ENCODE data around the gene DAB2.
"Not testable (repeated sequence)": the region's sequence is repeated elsewhere in the genome, so short reads cannot be mapped to it uniquely, and the experiment has no call there.

DAB2 gene

DNA sequence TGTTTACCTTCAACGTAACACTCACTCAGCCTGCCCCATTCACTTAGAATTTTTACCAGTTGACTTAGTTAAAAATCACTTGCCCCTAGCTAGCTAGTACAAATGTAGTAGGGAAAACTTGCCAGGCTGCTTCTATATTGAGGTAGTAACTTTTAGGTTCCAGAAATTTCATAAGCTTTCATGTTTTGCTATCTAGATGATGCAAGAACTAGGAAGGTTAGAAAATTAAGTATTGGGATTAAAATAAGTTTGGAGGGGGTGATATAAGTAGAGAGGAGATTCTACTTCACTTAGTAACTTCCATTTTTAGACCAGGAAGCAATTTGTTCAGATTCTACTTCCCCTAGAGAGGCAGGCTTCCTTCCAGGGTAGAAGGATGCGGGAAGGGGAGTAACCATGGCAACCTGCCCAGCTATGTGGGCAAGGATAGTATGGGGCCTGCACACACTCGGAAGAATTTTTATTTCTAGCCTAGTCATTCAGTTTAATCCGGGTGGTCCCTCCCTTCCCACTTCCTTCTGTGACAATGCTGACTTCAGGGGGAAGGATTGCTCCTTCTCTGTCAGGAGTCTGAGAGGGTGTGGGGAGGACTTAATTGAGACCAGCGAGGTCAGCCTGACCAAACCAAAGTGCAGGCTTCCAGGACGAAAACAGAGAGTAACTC is 4.2 kb downstream of the DAB2 start:
- no peak for DNase-seq (ENCODE audit: low read depth in 2 of 2)

DNA sequence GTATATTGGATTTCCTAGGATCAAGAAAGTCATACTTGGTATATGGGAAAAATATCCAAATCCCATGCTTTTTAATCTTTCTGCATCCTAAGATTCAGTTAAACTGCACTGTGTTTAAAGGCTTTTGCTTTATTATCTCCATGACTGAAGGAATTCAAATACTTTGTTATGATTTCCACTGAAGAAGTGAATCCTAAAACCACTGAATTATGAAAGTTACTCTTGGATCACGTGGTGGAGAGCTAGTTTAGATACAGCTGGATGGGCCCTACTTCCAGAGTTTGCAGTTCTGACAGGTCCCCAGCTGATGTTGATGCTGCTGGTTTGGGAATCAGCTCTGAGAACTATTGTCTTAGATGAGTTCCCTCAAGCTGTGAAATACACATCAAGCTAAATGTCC is 5.0 kb downstream of the DAB2 start:
- no peak for DNase-seq (ENCODE audit: low read depth in 2 of 2)

DNA sequence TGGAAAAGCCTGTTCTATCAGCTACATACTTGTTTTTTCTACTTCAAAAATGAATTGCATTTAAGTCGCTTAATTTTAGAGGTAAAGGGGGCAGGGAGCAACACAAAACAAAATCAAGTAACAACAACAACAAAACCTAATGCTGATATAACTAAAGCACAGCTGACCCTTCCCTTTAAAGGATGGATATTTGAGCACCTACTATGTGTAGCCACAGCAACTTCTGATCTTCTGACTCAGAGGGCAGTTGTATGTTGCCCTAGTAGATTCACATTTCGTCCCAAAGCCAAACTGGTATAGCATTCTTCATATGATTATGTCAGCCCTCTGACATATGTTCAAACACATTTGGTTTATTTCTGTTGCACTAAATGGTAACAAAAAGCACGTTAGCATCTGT is 6.8 kb downstream of the DAB2 start:
- DNase-seq (ENCODE audit: low read depth in 2 of 2), result no peak

- no peak for DNase-seq (ENCODE audit: low read depth in 2 of 2)
Observed at GRCh38 chr5:39415201-39415600, 9.6 kb downstream of the DAB2 start.

DNA sequence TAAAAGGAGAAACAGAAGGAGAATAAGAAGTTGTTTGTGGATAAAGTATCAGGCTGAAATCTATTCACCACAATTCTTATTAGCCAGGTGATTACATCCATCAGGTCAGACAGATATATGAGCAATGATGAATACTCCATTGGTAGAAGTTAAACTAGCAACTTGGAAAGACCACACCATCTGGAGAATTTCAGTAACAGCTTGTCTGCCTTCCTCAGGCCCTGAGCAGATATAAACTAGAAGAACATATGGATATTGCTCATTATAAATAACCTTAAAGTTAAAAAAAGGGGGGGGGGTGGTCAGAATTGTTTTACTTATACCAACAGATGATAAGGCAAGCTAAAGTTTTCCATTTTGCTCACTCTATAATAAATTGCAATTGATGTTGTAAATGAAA is 10.4 kb downstream of the DAB2 start:
- DNase-seq (ENCODE audit: low read depth in 2 of 2), result no peak

- no peak for DNase-seq (ENCODE audit: low read depth in 2 of 2)
Observed at GRCh38 chr5:39413771-39414170, 11.0 kb downstream of the DAB2 start.

DNA sequence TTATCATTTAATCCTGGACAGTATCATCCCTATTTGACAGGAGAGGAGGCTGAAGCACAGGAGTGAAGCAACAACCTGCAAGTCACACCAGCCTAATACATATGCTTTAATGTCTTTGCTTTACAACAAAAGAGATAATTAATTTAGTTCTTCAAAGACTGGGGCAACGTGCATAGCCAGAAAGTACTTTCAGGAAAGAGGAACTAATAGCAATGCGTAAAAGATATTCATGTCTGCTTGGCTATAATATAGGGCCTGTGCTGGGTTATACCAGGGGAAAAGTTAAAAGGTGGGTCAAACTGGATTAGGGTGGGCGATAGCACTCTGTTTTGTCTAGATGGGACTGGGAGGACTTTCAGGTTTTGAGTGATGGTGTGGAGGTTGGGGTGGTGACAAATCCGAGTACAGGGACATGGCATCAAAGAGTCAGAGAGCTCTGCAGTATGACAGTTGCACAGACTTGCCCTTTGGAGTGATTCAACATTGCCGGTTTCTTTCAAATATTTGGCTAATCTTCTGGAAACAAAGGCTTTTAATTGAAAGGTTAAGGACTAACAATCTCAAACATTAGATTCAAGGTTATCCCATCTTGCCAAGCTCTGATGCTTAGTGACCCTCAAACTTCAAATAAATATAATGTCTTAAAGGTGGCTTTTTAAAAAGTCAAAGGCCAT is 11.9 kb downstream of the DAB2 start:
- no peak for DNase-seq (ENCODE audit: low read depth in 2 of 2)

DNA sequence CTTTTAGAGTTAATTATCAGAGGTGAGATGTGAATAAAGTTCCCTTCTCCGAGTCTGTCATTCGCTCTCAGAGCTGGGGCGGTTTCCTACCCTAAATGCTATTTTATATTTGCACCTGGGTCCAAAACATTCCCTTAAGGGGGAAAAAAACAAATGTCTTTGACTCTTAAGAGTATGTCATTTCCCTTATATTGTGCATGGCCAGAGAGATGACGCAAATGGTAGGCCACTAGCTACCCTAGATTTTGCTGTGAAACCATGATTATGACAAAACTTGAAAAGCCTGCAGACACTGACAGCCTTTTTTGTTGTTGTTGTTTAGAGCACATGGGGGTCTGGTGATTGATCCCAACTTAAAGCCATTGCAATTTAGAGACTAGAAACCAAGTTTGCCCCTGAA is 12.8 kb downstream of the DAB2 start:
- no peak for DNase-seq (ENCODE audit: low read depth in 2 of 2)

DNA sequence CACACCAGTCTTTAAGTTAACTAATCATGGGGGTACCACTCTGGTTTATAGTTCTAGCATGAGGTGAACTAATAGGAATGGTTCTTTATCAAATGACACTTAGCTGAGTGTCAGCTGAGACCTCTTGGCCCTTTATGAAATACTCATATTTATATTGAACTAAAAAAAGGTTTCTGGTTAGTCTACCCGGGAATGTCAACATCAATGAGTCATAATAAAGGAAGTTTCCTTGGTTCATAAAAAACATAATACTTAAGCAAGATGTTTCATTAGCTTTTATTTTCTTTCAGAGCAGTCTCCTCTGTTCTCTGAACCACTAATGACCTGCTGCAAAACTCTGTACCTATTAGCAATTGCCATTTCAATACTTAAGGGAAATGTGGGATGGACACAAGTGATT is 13.7 kb downstream of the DAB2 start:
- DNase-seq (ENCODE audit: low read depth in 2 of 2), result no peak

- DNase-seq (ENCODE audit: low read depth in 2 of 2), result no peak
Observed at GRCh38 chr5:39409033-39409432, 15.7 kb downstream of the DAB2 start.

- DNase-seq (ENCODE audit: low read depth in 2 of 2), result no peak
Observed at GRCh38 chr5:39405083-39405843, 19.5 kb downstream of the DAB2 start.

DNA sequence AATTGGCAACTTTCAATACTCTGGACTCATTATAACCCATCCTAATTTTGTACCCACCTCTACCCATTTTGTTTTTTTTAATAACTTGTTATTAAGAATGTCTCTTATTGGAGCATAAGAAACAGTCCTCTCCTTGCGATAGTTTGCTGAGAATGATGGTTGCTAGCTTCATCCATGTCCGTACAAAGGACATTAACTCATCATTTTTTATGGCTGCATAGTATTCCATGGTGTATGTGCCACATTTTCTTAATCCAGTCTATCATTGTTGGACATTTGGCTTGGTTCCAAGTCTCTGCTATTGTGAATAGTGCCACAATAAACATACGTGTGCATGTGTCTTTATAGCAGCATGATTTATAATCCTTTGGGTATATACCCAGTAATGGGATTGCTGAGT is 21.0 kb downstream of the DAB2 start:
- DNase-seq (ENCODE audit: low read depth in 2 of 2), result not testable (repeated sequence)

- not testable (repeated sequence) for DNase-seq (ENCODE audit: low read depth in 2 of 2)
Observed at GRCh38 chr5:39402140-39402539, 22.6 kb downstream of the DAB2 start.

DNA sequence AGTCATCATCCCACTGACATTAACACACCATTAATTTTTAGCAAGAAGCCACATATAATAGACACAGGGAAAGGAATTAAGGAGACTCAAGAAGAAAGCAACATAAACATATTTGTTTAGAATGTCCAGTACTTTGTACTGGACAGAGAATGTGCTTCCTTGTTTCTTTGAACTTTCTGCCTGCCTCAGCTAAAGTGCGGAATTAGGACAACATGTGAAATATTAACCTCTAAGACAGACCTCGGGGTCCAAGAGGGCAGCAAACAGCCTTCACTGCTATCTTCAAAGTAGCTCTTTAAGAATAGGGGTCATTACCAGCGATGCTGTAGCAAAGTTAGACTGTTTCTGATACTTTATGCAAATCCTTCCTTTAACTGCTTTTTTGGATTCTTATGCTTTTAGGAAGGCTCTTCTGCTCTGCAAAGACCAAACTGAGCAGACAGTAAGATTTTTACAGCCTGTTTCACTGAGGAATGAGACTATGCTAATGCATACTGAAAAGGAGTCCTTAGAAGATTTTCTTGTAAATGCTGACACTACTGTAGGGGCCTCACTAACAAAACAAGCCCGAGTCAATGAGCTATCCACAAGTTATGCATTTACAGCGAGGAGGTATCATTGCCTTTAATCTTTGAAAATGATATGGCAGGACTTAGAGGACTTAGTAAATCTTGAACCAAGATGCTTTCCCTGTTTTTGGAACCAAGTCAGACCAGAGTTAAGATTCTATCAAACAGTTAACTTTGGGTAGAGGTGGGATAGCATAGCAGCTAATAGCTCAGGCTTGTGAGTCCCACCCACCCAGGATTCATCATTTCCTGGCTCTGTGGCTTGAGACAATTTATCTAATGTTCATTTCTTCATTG is 23.8 kb downstream of the DAB2 start:
- DNase-seq (ENCODE audit: low read depth in 2 of 2), result no peak

- no peak for DNase-seq (ENCODE audit: low read depth in 2 of 2)
Observed at GRCh38 chr5:39399135-39400036, 25.4 kb downstream of the DAB2 start.

- DNase-seq (ENCODE audit: low read depth in 2 of 2), result no peak
Observed at GRCh38 chr5:39396843-39397242, 27.9 kb downstream of the DAB2 start.

- DNase-seq (ENCODE audit: low read depth in 2 of 2), result no peak
Observed at GRCh38 chr5:39395521-39395920, 29.3 kb downstream of the DAB2 start.

DNA sequence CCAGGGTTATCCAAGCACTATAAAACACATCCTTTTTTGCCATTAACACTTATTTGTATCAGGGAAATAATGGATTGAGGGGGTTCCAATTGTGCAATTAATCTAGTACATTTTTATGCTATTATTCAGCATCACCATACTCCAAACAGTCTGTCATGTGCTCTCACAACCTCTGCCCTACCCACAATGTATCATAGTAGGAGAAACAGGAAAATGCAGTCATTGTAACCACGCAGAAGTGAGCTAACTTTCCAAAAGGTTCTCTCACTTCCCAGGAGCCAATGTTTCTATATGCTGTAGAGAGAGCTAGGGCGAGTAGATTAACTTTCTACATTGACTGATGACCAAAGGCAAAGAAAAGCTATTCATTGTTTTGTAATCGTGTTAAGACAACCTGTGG is 29.8 kb downstream of the DAB2 start:
- no peak for DNase-seq (ENCODE audit: low read depth in 2 of 2)

GRCh38 chr5:39390945-39391344 is 33.8 kb downstream of the DAB2 start:
- no peak for DNase-seq (ENCODE audit: low read depth in 2 of 2)

GRCh38 chr5:39387293-39387692 is 37.5 kb downstream of the DAB2 start:
- no peak for DNase-seq (ENCODE audit: low read depth in 2 of 2)

DNA sequence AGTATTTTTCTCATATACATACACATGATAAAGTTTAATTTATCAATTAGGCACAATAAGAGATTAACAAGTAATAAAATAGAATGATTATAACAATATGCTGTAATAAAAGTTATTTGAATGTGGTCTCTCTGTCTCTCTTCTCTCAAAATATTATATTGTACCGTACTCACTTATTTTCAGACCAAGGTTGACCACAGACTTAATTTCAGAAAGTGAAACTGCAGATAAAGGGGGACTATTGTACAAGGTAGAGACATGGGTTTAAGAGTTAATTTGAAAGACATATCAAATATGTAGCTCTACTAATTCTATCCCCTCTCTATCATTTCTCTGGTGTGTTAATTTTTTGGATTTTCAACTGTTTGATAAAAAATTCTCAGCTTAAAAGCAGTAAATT is 40.5 kb downstream of the DAB2 start:
- DNase-seq (ENCODE audit: low read depth in 2 of 2), result no peak

Measured in stimulated activated CD8-positive, alpha-beta memory T cell treated with anti-CD3 and anti-CD28 coated beads, Interleukin-2, amount 100 ng/mL, for 1 hour (primary cell).